Measurements from ENCODE around the gene RGS6.

RGS6 gene

GRCh38 chr14:72237722-72238666 lies 305.8 kb downstream of the RGS6 start:
- Histone ChIP-seq H3K9me3 (ENCODE audit: low read length) (no peaks in the 10 kb centered on the region), H3K36me3 (ENCODE audit: insufficient read depth, low read length) (no peaks in the 10 kb centered on the region), H3K4me2 (ENCODE audit: low read length) (no peak overlapping the region), H3K9ac (ENCODE audit: low read length) (no peak overlapping the region), H2AFZ (ENCODE audit: low read length) (no peak overlapping the region), H3K4me3 (ENCODE audit: low read depth, low read length, poor library complexity, severe bottlenecking) (no peak overlapping the region), H3K9me2 (ENCODE audit: low read depth, low read length) (no peaks in the 10 kb centered on the region), H3F3A (ENCODE audit: insufficient read depth, low read length) (no peaks in the 10 kb centered on the region), H3K27me3 (ENCODE audit: insufficient read depth, low read length) (0 out of 2 replicates have a peak, but pooled peaks cover 4% of the 10 kb centered on the region), H4K20me1 (ENCODE audit: insufficient read depth, low read length) (no peaks in the 10 kb centered on the region), H3K79me2 (ENCODE audit: insufficient read depth, low read length) (no peaks in the 10 kb centered on the region), H3K4me1 (ENCODE audit: insufficient read depth, low read length, severe bottlenecking) (no peaks in the 10 kb centered on the region), H3K27ac (ENCODE audit: low read depth, low read length, poor library complexity, severe bottlenecking) (no peak overlapping the region)
- TF ChIP-seq EZH2 (IDR thresholded peaks at IDR 0.05; ENCODE audit: borderline replicate concordance, low read length), result no peak
- TF ChIP-seq CTCF (IDR thresholded peaks at IDR 0.05; ENCODE audit: low read length), result no peak

- Histone ChIP-seq H3F3A (ENCODE audit: insufficient read depth, low read length) (no peaks in the 10 kb centered on the region), H3K4me2 (ENCODE audit: low read length) (no peak overlapping the region), H3K36me3 (ENCODE audit: insufficient read depth, low read length) (no peaks in the 10 kb centered on the region), H3K9ac (ENCODE audit: low read length) (no peak overlapping the region), H3K27ac (ENCODE audit: low read depth, low read length, poor library complexity, severe bottlenecking) (no peak overlapping the region), H3K4me3 (ENCODE audit: low read depth, low read length, poor library complexity, severe bottlenecking) (no peak overlapping the region), H3K9me2 (ENCODE audit: low read depth, low read length) (no peaks in the 10 kb centered on the region), H3K9me3 (ENCODE audit: low read length) (no peaks in the 10 kb centered on the region), H4K20me1 (ENCODE audit: insufficient read depth, low read length) (no peaks in the 10 kb centered on the region), H3K79me2 (ENCODE audit: insufficient read depth, low read length) (no peaks in the 10 kb centered on the region), H3K27me3 (ENCODE audit: insufficient read depth, low read length) (0 out of 2 replicates have a peak, but pooled peaks cover 4% of the 10 kb centered on the region), H3K4me1 (ENCODE audit: insufficient read depth, low read length, severe bottlenecking) (no peaks in the 10 kb centered on the region), H2AFZ (ENCODE audit: low read length) (no peak overlapping the region)
- TF ChIP-seq CTCF (IDR thresholded peaks at IDR 0.05; ENCODE audit: low read length) (no peak), EZH2 (IDR thresholded peaks at IDR 0.05; ENCODE audit: borderline replicate concordance, low read length) (no peak)
Observed at GRCh38 chr14:72243309-72244293, 311.4 kb downstream of the RGS6 start.

GRCh38 chr14:72247896-72248465 lies 315.8 kb downstream of the RGS6 start:
- no peaks in the 10 kb centered on the region for H3K36me3 ChIP-seq (ENCODE audit: insufficient read depth, low read length)
- TF ChIP-seq CTCF (IDR thresholded peaks at IDR 0.05; ENCODE audit: low read length), result no peak
- TF ChIP-seq EZH2 (IDR thresholded peaks at IDR 0.05; ENCODE audit: borderline replicate concordance, low read length), result no peak
- no peaks in the 10 kb centered on the region for H3K9me2 ChIP-seq (ENCODE audit: low read depth, low read length)
- H2AFZ ChIP-seq (ENCODE audit: low read length), result no peak overlapping the region
- no peaks in the 10 kb centered on the region for H3K79me2 ChIP-seq (ENCODE audit: insufficient read depth, low read length)
- H3K9me3 ChIP-seq (ENCODE audit: low read length), result no peaks in the 10 kb centered on the region
- H3K27me3 ChIP-seq (ENCODE audit: insufficient read depth, low read length), result no peaks in the 10 kb centered on the region
- H3K4me2 ChIP-seq (ENCODE audit: low read length), result no peak overlapping the region
- H3K27ac ChIP-seq (ENCODE audit: low read depth, low read length, poor library complexity, severe bottlenecking), result no peak overlapping the region
- no peak overlapping the region for H3K4me3 ChIP-seq (ENCODE audit: low read depth, low read length, poor library complexity, severe bottlenecking)
- H3K4me1 ChIP-seq (ENCODE audit: insufficient read depth, low read length, severe bottlenecking), result no peaks in the 10 kb centered on the region
- H3K9ac ChIP-seq (ENCODE audit: low read length), result no peak overlapping the region
- no peaks in the 10 kb centered on the region for H4K20me1 ChIP-seq (ENCODE audit: insufficient read depth, low read length)
- no peaks in the 10 kb centered on the region for H3F3A ChIP-seq (ENCODE audit: insufficient read depth, low read length)

Measured in OCI-LY1 (cell line).